H9 (cell line): ENCODE measurements around the gene PIAS2. TPM values are rescaled to one million over a fixed set of nuclear protein-coding genes. Genes with fewer than 3 reads are reported as not detected.
A peak's percentile ranks its signal among the peaks of the same experiment; 100 is the strongest.

Source experiments
- DNase-seq: peaks from one replicate; pipeline ENCODE4 v3.0.0-alpha.2; 2017
- H2AFZ ChIP-seq: one replicate; pipeline ENCODE4 v1.6.1; 2013; ENCODE audit warnings: mild to moderate bottlenecking, low read length, control low read depth, moderate library complexity
- H2AK5ac ChIP-seq: 2 replicates; pipeline ENCODE4 v1.6.1; 2013; ENCODE audit warnings: low read length, control low read depth, mixed read lengths; ENCODE audit not compliant: insufficient read length
- H2BK120ac ChIP-seq: one replicate; pipeline ENCODE4 v1.6.1; 2013; ENCODE audit warnings: low read depth, mild to moderate bottlenecking, low read length, control low read depth, inconsistent platforms; ENCODE audit not compliant: poor library complexity, severe bottlenecking
- H2BK12ac ChIP-seq: 2 replicates; pipeline ENCODE4 v1.6.1; 2013; ENCODE audit warnings: low read length, control low read depth, mixed read lengths, low read depth; ENCODE audit not compliant: insufficient read length
- H2BK15ac ChIP-seq: 2 replicates; pipeline ENCODE4 v1.6.1; 2013; ENCODE audit warnings: low read depth, low read length, control low read depth
- H2BK20ac ChIP-seq: one replicate; pipeline ENCODE4 v1.6.1; 2013; ENCODE audit warnings: low read depth, mild to moderate bottlenecking, low read length, control low read depth, inconsistent platforms; ENCODE audit not compliant: poor library complexity, severe bottlenecking
- H2BK5ac ChIP-seq: 2 replicates; pipeline ENCODE4 v1.6.1; 2013; ENCODE audit warnings: low read length, control low read depth, mixed read lengths; ENCODE audit not compliant: insufficient read length
- H3K14ac ChIP-seq: 2 replicates; pipeline ENCODE4 v1.6.1; 2013; ENCODE audit warnings: low read length, control low read depth; ENCODE audit not compliant: insufficient read depth
- H3K18ac ChIP-seq: 2 replicates; pipeline ENCODE4 v1.6.1; 2013; ENCODE audit warnings: low read depth, mild to moderate bottlenecking, mixed read lengths, low read length, control low read depth; ENCODE audit not compliant: insufficient read length
- H3K23ac ChIP-seq: 2 replicates; pipeline ENCODE4 v1.6.1; 2013; ENCODE audit warnings: low read length, control low read depth, mixed read lengths, low read depth; ENCODE audit not compliant: insufficient read length
- H3K23me2 ChIP-seq: 2 replicates; pipeline ENCODE4 v1.6.1; 2013; ENCODE audit warnings: low read depth, mild to moderate bottlenecking, mixed read lengths, low read length, control low read depth; ENCODE audit not compliant: insufficient read length, poor library complexity, severe bottlenecking
- H3K27ac ChIP-seq: 2 replicates; pipeline ENCODE4 v1.5.1; 2013; ENCODE audit warnings: low read length, control low read depth, mixed read lengths, low read depth; ENCODE audit not compliant: insufficient read length
- H3K27me3 ChIP-seq: 2 replicates; pipeline ENCODE4 v1.6.1; 2013; ENCODE audit warnings: low read length, control low read depth, inconsistent platforms; ENCODE audit not compliant: insufficient read depth
- H3K4ac ChIP-seq: 2 replicates; pipeline ENCODE4 v1.6.1; 2013; ENCODE audit warnings: low read depth, mild to moderate bottlenecking, control low read depth, inconsistent platforms, low read length, moderate library complexity
- H3K4me1 ChIP-seq: 2 replicates; pipeline ENCODE4 v1.6.1; 2013; ENCODE audit warnings: low read length, control low read depth, inconsistent platforms; ENCODE audit not compliant: insufficient read depth
- H3K4me2 ChIP-seq: 2 replicates; pipeline ENCODE4 v1.6.1; 2013; ENCODE audit warnings: low read length, control low read depth, mixed read lengths; ENCODE audit not compliant: insufficient read length, insufficient read depth
- H3K56ac ChIP-seq: 2 replicates; pipeline ENCODE4 v1.6.1; 2013; ENCODE audit warnings: low read depth, mild to moderate bottlenecking, mixed read lengths, low read length, control low read depth; ENCODE audit not compliant: insufficient read length
- H3K79me1 ChIP-seq: 2 replicates; pipeline ENCODE4 v1.6.1; 2013; ENCODE audit warnings: low read depth, mild to moderate bottlenecking, moderate library complexity, low read length, control low read depth, inconsistent platforms; ENCODE audit not compliant: insufficient read depth, poor library complexity, severe bottlenecking
- H3K79me2 ChIP-seq: 2 replicates; pipeline ENCODE4 v1.6.1; 2013; ENCODE audit warnings: low read length, control low read depth, inconsistent platforms; ENCODE audit not compliant: insufficient read depth
- H3K9ac ChIP-seq: 2 replicates; pipeline ENCODE4 v1.6.1; 2013; ENCODE audit warnings: low read length, control low read depth, mixed read lengths; ENCODE audit not compliant: insufficient read length; ENCODE audit errors: extremely low read depth
- H3K9me3 ChIP-seq: one replicate; pipeline ENCODE4 v1.6.1; 2013; ENCODE audit warnings: low read depth, low read length, inconsistent platforms; ENCODE audit not compliant: control insufficient read depth
- H3T11ph ChIP-seq: one replicate; pipeline ENCODE4 v1.6.1; 2013; ENCODE audit warnings: mild to moderate bottlenecking, low read length, control low read depth, inconsistent platforms
- H4K20me1 ChIP-seq: one replicate; pipeline ENCODE4 v1.6.1; 2013; ENCODE audit not compliant: control insufficient read depth, insufficient read length, insufficient read depth
- H4K5ac ChIP-seq: 2 replicates; pipeline ENCODE4 v1.6.1; 2013; ENCODE audit warnings: low read depth, mild to moderate bottlenecking, mixed read lengths, low read length, control low read depth; ENCODE audit not compliant: insufficient read length
- H4K8ac ChIP-seq: replicated peaks from 2 replicates; pipeline ENCODE4 v1.6.1; 2013; ENCODE audit warnings: low read length, control low read depth, mixed read lengths, low read depth; ENCODE audit not compliant: insufficient read length
- H4K91ac ChIP-seq: 2 replicates; pipeline ENCODE4 v1.6.1; 2013; ENCODE audit warnings: low read depth, mild to moderate bottlenecking, moderate library complexity, mixed read lengths, low read length, control low read depth; ENCODE audit not compliant: insufficient read length
- H3K27ac Mint-ChIP-seq, 3 experiments: 2 replicates in 2 of 3; 3 replicates in 1 of 3; pipeline ENCODE4 v1.8.0; 2020 to 2021; ENCODE audit warnings: mixed read lengths in 3 of 3, mild to moderate bottlenecking in 1 of 3, moderate library complexity in 1 of 3
- H3K27me3 Mint-ChIP-seq: 2 replicates; pipeline ENCODE4 v1.8.0; 2021; ENCODE audit warnings: low read depth, mild to moderate bottlenecking, moderate library complexity, mixed read lengths
- H3K36me3 Mint-ChIP-seq, 3 experiments: 2 replicates in 2 of 3; 3 replicates in 1 of 3; pipeline ENCODE4 v1.8.0; 2020 to 2021; ENCODE audit warnings: low read depth in 3 of 3, mixed read lengths in 3 of 3; ENCODE audit not compliant: insufficient read depth in 1 of 3
- H3K4me1 Mint-ChIP-seq, 2 experiments: 2 replicates each; pipeline ENCODE4 v1.8.0; 2020; ENCODE audit warnings: mixed read lengths in 2 of 2
- H3K4me3 Mint-ChIP-seq, 2 experiments: 2 replicates in 1 of 2; 3 replicates in 1 of 2; pipeline ENCODE4 v1.8.0; 2020 to 2021; ENCODE audit warnings: mild to moderate bottlenecking in 2 of 2, mixed read lengths in 2 of 2, moderate library complexity in 1 of 2
- H3K9me3 Mint-ChIP-seq, 2 experiments: 2 replicates in 1 of 2; 3 replicates in 1 of 2; pipeline ENCODE4 v1.8.0; 2020; ENCODE audit warnings: mild to moderate bottlenecking in 2 of 2, mixed read lengths in 2 of 2, moderate library complexity in 1 of 2
- WGBS: extraction: QIAGEN DNeasy Blood & Tissue Kit; methylation state at CpG from one replicate; pipeline ENCODE4 v1.1.7; 2013; ENCODE audit warnings: missing lambda C conversion rate, low lambda C conversion rate, mixed read lengths; ENCODE audit not compliant: insufficient read length; ENCODE audit errors: extremely low coverage; 5-methylcytosine and 5-hydroxymethylcytosine counted together
- total RNA-seq: library from RNA; stranded (reverse); gene quantifications from 2 replicates; pipeline ENCODE4 v1.2.1, GENCODE V29; 2021
- TF ChIP-seq, protein P1 (sequence below): fragments of 200-600 bp; sonication (generic); conservative IDR thresholded peaks from 3 replicates; pipeline ENCODE4 v1.8.0; 2021; ENCODE audit warnings: antibody characterized with exemption, mild to moderate bottlenecking

Gene PIAS2
- total RNA-seq, 1 experiment from 2014 or later, result 58.4 TPM

DNA sequence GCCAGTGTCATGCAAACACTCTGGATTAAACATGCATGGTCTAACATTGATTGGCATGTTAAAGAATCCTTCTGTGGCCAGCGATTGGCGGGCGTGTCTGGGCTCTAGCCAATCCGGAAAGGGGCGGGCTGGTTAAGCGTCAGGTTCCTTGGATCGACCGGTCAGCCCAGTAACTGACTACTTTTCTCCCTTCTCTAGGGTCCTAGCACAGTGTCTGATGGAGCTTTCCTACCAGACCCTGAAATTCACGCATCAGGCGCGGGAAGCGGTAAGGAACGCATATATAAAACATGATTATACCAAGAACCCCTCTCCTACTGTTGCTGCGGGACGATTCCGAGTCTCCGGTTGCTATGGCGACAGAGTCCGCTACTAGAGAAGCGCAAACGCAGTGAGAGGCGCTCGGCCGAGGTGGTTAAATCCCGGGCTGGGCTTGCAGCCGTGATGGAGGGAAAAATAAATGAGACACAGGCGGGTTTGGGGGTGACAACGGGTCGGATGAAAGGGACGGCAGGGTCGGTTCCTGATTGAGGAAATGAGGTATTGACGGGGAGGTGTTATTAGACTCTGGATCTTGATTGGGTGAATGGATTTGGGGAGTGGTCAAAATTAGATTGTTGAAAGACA lies 29.5 kb upstream of the PIAS2 start:
- no peaks in the 10 kb centered on the region for H3K27me3 Mint-ChIP-seq
- Histone ChIP-seq H4K5ac (no peak overlapping the region), H4K91ac (no peak overlapping the region), H2BK5ac (no peak overlapping the region), H3K18ac (no peak overlapping the region), H3K4me1 (no peaks in the 10 kb centered on the region), H3K4ac (no peak overlapping the region), H2BK20ac (no peak overlapping the region), H3K14ac (no peak overlapping the region), H3K9me3 (no peaks in the 10 kb centered on the region), H3K9ac (peak overlapping the region; percentile 2), H3K27me3 (no peaks in the 10 kb centered on the region; the same call in 1 of the 2 replicates), H2BK120ac (no peak overlapping the region), H3K79me1 (no peaks in the 10 kb centered on the region), H4K8ac (no peak overlapping the region), H3K23me2 (peaks cover 4% of the 10 kb centered on the region), H3K27ac (no peak overlapping the region), H3K79me2 (no peaks in the 10 kb centered on the region), H2BK15ac (no peak overlapping the region), H2BK12ac (no peak overlapping the region), H3K4me2 (peak overlapping the region; percentile 91), H2AK5ac (no peak overlapping the region), H3K23ac (no peak overlapping the region), H4K20me1 (no peaks in the 10 kb centered on the region), H2AFZ (peak overlapping the region; percentile 93), H3T11ph (no peak overlapping the region), H3K56ac (no peak overlapping the region)
- no CpG with 5 or more reads among the region's 32 CpGs for WGBS
- DNase-seq, result peak; percentile 95
- no peak overlapping the region for H3K27ac Mint-ChIP-seq
- H3K9me3 Mint-ChIP-seq, result no peaks in the 10 kb centered on the region; a peak in 1 of 5 replicates
- TF ChIP-seq, protein P1, sequence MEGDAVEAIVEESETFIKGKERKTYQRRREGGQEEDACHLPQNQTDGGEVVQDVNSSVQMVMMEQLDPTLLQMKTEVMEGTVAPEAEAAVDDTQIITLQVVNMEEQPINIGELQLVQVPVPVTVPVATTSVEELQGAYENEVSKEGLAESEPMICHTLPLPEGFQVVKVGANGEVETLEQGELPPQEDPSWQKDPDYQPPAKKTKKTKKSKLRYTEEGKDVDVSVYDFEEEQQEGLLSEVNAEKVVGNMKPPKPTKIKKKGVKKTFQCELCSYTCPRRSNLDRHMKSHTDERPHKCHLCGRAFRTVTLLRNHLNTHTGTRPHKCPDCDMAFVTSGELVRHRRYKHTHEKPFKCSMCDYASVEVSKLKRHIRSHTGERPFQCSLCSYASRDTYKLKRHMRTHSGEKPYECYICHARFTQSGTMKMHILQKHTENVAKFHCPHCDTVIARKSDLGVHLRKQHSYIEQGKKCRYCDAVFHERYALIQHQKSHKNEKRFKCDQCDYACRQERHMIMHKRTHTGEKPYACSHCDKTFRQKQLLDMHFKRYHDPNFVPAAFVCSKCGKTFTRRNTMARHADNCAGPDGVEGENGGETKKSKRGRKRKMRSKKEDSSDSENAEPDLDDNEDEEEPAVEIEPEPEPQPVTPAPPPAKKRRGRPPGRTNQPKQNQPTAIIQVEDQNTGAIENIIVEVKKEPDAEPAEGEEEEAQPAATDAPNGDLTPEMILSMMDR, result no peak
- H3K36me3 Mint-ChIP-seq, result no peaks in the 10 kb centered on the region; a peak in 1 of 7 replicates
- no peak overlapping the region for H3K4me3 Mint-ChIP-seq
- H3K4me1 Mint-ChIP-seq, result peaks cover 4 to 5% of the 10 kb centered on the region in 2 experiments; a peak in 2 of 4 replicates
